Nephron progenitor cell (in vitro differentiated cells): ENCODE data around the gene TTLL11.
A peak's percentile ranks its signal among the peaks of the same experiment; 100 is the strongest.

Experiments
- DNase-seq: peaks from one replicate; pipeline ENCODE4 v3.0.0; 2021
- H3K27ac Mint-ChIP-seq: 2 replicates; pipeline ENCODE4 v1.8.0; 2021; ENCODE audit warnings: mild to moderate bottlenecking, moderate library complexity, mixed read lengths
- H3K27me3 Mint-ChIP-seq: 2 replicates; pipeline ENCODE4 v1.8.0; 2021; ENCODE audit warnings: mild to moderate bottlenecking, low read depth, mixed read lengths; ENCODE audit not compliant: poor library complexity
- H3K36me3 Mint-ChIP-seq: 2 replicates; pipeline ENCODE4 v1.8.0; 2021; ENCODE audit warnings: low read depth, mixed read lengths
- H3K4me1 Mint-ChIP-seq: 2 replicates; pipeline ENCODE4 v1.8.0; 2021; ENCODE audit warnings: mixed read lengths
- H3K4me3 Mint-ChIP-seq: 2 replicates; pipeline ENCODE4 v1.8.0; 2021; ENCODE audit warnings: mild to moderate bottlenecking, moderate library complexity, mixed read lengths
- H3K9me3 Mint-ChIP-seq: 2 replicates; pipeline ENCODE4 v1.8.0; 2021; ENCODE audit warnings: mild to moderate bottlenecking, moderate library complexity, mixed read lengths
- TF ChIP-seq, protein P1 (sequence below): fragments of 200-600 bp; sonication (generic); IDR thresholded peaks from 2 replicates; pipeline ENCODE4 v1.5.0; 2021; ENCODE audit warnings: antibody characterized with exemption

TTLL11 gene

DNA sequence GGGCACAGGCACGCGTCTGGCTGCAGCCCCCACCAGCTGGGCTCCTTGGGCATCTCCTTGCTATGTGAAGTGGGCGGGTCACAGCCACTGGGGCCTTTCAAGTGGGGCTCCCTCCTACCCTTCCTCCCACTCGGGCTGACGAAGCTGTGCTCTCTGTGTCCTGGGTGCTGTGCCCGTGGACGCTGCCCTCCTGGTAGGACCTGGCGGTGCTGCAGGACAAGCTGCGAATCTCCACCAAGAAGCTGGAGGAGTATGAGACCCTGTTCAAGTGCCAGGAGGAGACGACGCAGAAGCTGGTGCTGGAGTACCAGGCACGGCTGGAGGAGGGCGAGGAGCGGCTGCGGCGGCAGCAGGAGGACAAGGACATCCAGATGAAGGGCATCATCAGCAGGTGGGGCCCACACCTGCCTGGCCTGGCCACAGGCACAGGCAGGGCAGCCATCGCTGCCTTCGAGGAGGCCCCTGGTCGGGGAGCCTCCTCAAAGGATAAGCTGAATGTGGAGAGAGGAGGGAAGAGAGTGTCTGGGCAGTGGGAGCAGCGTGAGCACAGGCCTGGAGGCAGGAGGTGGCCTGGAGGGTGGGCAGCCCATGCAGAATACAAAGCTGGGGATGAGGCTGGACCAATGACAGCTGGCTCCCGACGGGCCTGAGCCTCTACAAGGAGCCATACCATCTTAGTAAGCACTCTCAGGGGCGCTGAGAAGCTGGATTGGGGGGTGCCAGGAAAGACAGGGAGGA, 316.9 kb downstream of the TTLL11 start:
- peaks cover 23% of the 10 kb centered on the region for H3K4me1 Mint-ChIP-seq
- H3K9me3 Mint-ChIP-seq: peaks cover 4% of the 10 kb centered on the region
- peaks cover 67% of the 10 kb centered on the region for H3K36me3 Mint-ChIP-seq
- H3K4me3 Mint-ChIP-seq: no peak overlapping the region
- H3K27ac Mint-ChIP-seq: peak overlapping the region; percentile 74
- peaks cover under 1% of the 10 kb centered on the region for H3K27me3 Mint-ChIP-seq
- TF ChIP-seq, protein P1, sequence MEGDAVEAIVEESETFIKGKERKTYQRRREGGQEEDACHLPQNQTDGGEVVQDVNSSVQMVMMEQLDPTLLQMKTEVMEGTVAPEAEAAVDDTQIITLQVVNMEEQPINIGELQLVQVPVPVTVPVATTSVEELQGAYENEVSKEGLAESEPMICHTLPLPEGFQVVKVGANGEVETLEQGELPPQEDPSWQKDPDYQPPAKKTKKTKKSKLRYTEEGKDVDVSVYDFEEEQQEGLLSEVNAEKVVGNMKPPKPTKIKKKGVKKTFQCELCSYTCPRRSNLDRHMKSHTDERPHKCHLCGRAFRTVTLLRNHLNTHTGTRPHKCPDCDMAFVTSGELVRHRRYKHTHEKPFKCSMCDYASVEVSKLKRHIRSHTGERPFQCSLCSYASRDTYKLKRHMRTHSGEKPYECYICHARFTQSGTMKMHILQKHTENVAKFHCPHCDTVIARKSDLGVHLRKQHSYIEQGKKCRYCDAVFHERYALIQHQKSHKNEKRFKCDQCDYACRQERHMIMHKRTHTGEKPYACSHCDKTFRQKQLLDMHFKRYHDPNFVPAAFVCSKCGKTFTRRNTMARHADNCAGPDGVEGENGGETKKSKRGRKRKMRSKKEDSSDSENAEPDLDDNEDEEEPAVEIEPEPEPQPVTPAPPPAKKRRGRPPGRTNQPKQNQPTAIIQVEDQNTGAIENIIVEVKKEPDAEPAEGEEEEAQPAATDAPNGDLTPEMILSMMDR: no peak
- DNase-seq: no peak

DNA sequence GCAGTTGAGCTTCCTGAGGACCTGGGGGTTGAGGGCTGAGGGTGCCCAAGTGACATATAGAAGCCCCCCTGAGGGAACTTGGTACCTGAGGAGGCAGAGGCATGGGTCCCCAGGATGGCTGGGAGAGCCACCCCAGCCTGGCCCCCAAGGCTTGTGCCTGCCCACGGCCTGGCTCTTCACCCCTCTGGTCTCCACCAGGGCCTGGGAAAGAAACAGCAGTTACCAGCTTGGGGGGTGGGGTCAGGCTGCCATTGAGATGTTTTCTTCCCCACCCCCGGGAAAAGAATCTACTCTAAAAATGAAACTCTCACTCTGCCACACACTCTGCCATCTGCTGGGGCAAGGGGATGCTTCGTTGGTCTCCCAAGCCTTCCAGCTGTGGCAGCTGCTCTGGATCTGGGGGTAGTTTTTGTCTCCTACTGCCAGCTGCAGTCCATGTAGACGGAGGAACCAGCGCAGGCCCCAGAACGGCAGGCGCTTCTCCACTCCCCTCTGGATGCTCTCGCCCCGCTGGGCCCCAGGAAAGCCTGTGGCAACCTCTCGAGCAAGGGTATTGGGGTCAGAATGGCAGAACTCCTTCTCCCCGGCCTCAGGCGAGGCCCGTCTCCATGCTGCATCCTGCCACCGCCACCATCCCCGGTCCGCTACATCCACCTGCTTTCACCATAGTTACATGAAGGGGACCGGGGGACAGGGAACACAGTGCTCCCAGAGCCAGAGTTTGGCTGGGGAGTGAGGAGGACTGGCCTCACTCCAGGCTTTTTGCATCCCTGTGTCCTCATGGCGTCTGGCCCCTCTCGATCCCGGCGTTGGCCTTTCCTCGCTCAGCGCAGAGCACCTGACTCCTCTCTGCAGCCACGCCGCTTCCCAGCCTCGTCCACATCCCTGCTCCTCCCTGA, 318.1 kb downstream of the TTLL11 start:
- TF ChIP-seq, protein P1: no peak
- peaks cover 4% of the 10 kb centered on the region for H3K9me3 Mint-ChIP-seq
- peak overlapping the region; percentile 70 for H3K27ac Mint-ChIP-seq
- H3K27me3 Mint-ChIP-seq: no peaks in the 10 kb centered on the region
- H3K4me3 Mint-ChIP-seq: no peak overlapping the region
- peaks cover 11% of the 10 kb centered on the region for H3K4me1 Mint-ChIP-seq
- no peak for DNase-seq
- peaks cover 57% of the 10 kb centered on the region for H3K36me3 Mint-ChIP-seq

DNA sequence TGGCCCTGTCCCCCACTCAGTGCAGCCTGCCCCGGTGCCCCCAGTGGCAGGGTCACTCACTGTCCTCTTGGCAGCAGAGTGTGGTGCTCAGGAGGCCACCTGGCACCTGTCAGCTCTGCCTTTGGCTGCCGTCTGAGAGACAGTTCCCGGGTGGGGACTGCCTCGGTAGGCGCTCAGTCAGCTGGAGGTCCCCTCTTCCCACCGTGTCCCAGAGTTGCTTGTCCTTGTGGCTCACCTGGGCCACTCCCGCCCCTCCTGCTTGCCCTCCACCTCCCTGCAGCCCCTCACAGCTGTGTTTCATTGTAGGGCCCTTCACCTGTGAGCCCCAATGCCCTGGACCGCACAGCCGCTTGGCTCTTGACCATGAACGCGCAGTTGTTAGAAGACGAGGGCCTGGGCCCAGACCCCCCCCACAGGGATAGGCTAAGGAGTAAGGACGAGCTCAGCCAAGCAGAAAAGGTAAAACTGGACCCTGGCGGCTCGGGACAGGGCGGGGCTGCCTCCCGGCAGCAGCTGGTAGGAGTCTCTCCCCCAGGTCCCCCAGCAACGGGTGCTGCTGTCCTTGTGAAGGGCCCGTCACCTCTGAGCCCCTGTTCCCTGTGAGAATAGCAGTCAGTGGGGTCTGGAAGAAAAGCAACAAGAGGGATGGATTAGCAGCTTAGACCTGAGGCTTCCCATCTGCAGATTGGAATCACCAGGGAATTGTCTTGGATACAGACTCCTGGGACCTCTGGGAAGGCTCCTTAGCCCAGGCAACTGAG, 319.0 kb downstream of the TTLL11 start:
- H3K27me3 Mint-ChIP-seq: no peaks in the 10 kb centered on the region
- peaks cover 55% of the 10 kb centered on the region for H3K36me3 Mint-ChIP-seq
- TF ChIP-seq, protein P1: no peak
- H3K4me3 Mint-ChIP-seq: no peak overlapping the region
- DNase-seq: no peak
- no peak overlapping the region for H3K27ac Mint-ChIP-seq
- peaks cover 2% of the 10 kb centered on the region for H3K4me1 Mint-ChIP-seq
- peaks cover 4% of the 10 kb centered on the region for H3K9me3 Mint-ChIP-seq

DNA sequence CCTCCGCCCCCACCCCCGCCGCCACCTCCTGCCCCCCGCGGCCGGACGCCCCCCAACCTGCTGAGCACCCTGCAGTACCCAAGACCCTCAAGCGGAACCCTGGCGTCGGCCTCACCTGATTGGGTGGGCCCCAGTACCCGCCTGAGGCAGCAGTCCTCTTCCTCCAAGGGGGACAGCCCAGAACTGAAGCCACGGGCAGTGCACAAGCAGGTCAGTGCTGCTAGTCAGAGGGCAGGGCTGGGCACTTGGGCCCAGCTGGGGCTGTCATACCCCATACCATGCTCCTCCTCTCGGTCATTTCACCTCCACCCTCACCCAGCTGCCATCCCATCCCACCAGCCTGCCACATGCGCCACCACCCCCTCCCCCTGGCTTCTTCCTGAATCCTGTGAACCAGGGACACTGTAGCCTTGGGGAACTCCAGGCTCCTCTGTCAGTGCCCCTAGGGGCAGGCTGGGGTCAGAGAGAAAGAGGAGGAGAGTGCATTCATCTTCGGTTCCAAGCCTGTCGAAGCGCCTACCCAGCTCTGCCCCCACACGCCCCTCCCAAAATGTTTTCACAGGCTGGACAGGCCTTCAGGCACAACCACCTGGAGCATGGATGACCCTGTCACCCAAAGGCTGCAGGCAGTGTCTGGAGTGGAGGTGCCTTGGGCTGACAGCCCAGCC, 319.7 kb downstream of the TTLL11 start:
- Mint-ChIP-seq H3K9me3 (no peaks in the 10 kb centered on the region), H3K4me3 (no peak overlapping the region), H3K4me1 (no peaks in the 10 kb centered on the region), H3K27me3 (no peaks in the 10 kb centered on the region), H3K36me3 (peaks cover 52% of the 10 kb centered on the region), H3K27ac (peak overlapping the region; percentile 42)
- TF ChIP-seq, protein P1: no peak
- DNase-seq: no peak

DNA sequence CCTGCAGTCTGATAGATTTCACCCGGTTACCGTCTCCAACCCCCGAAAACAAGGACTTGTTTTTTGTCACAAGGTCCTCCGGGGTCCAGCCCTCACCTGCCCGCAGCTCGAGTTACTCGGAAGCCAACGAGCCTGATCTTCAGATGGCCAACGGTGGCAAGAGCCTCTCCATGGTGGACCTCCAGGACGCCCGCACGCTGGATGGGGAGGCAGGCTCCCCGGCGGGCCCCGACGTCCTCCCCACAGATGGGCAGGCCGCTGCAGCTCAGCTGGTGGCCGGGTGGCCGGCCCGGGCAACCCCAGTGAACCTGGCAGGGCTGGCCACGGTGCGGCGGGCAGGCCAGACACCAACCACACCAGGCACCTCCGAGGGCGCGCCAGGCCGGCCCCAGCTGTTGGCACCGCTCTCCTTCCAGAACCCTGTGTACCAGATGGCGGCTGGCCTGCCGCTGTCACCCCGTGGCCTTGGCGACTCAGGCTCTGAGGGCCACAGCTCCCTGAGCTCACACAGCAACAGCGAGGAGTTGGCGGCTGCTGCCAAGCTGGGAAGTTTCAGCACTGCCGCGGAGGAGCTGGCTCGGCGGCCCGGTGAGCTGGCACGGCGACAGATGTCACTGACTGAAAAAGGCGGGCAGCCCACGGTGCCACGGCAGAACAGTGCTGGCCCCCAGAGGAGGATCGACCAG, 320.4 kb downstream of the TTLL11 start:
- H3K4me3 Mint-ChIP-seq: no peak overlapping the region
- H3K9me3 Mint-ChIP-seq: no peaks in the 10 kb centered on the region
- H3K4me1 Mint-ChIP-seq: no peaks in the 10 kb centered on the region
- H3K27ac Mint-ChIP-seq: peak overlapping the region; percentile 84
- DNase-seq: no peak
- no peaks in the 10 kb centered on the region for H3K27me3 Mint-ChIP-seq
- TF ChIP-seq, protein P1: no peak
- H3K36me3 Mint-ChIP-seq: peaks cover 49% of the 10 kb centered on the region
